GM18517 (cell line): ENCODE data around the gene FAR1.
"Not testable (repeated sequence)": the region's sequence is repeated elsewhere in the genome, so short reads cannot be mapped to it uniquely, and the experiment has no call there.

ENCODE experiments used
- ATAC-seq: cut with Tn5 transposase; IDR thresholded peaks from one replicate; pipeline ENCODE4 v1.9.1; 2021; ENCODE audit warnings: mild to moderate bottlenecking, moderate library complexity; ENCODE audit not compliant: unreplicated experiment

Gene FAR1

DNA sequence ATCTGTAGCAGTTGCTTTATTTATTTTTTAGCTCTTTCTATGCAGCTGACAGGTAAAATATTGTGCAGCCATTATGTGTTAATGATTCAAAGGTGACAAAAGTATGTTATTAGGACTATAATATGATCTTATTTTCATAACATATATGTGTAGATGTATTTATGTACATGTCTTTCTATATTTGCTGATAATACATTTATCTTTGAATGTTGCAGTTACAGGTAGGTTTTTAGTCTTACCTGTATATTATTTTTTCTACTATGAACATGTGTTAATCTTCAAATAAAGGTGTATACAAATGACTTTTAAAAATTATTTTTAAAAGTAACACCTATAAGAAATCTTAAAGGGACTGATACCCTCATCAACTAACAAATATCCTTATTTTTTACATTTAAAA, 33.6 kb downstream of the FAR1 start:
- no peak for ATAC-seq

DNA sequence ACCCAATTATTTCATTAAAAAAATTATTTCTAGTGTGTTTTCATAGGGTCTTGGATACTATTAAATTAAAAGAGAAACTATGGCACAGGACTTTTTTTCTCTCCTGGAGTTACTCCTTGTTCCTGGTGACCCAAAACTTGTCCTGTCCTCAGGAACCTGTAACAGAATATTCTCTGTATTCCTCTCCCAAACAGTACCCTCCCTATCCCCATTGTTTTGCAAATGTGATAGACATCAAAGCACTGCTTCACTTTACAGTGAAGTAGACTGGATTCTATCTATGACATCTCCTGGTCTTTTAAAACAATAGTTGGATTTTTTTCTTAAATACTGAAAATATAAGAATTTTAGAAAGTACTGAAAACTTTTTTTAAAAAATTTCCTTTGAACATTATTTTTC, 37.2 kb downstream of the FAR1 start:
- no peak for ATAC-seq

DNA sequence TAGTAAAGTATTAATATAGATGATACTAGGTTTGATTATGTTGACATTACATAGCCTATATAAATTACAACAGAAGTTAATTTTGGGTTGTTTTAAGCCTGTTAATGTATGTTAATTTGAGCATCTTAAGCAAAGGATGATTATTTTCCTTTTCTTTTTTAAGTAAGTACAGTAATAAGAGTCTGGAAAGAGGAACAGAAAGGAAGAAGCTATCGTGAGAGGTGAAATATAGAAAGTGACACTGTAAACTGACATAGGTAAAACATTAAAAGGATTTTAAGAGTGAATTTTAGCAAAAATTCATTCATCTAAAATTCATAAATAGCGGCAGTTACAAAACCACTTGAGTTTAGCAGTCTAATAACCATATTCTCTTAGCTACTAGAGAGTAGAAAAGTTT, 45.5 kb downstream of the FAR1 start:
- no peak for ATAC-seq

DNA sequence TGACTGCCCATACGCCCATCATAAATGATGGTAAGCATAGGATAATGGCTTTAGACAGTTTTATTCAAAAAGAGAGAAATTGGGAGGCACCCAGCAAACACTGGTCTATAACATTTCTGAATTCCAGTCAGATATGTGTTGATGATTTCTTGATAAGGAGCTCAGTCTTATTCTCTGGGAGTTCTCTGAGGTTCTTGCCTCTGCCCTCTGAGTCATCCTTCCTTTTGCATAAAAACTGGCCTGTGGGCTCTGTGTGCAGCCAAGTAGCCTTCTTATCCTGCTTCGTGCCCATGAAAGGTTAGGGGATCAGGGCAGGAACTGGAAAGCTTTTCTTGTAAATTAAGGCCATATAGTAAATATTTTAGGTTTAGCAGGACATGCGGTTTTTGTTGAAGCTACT, 48.9 kb downstream of the FAR1 start:
- no peak for ATAC-seq

DNA sequence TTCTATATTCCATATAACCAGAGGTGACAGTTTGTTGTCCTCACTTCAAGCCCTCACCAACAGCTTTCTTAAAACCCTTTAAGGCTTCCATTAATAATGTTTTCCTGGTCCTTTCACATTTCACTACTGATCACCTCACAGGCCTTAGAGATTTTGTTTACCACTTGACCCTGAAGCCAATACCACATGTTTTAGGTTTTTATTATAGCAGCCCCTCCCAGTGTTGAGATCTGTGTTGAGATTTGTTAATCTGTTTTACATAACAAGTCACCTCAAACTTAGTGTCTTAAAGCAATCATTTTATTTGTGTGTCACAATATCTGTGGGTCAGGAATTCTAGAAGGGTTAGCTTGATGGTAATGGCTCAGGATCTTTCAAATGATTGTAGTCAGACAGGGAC, 49.9 kb downstream of the FAR1 start:
- no peak for ATAC-seq

DNA sequence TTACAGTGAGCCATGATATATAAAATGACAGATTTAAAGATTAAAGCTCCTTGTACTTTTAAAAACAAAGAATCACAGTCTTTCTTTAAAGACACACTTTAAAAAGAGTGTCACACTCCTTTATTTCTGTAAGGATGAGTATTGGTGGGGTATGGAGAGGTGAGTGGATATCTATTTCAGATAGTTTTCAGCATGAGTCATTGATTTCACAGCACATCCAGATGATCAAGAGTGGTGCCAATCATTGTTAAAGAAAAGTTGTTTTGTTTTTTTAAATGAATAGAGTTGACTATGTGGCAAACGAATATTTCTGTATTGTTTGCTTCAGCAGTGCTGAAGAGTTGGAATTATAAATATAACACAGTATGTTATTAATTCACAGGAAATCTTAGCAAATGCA, 52.5 kb downstream of the FAR1 start:
- no peak for ATAC-seq

DNA sequence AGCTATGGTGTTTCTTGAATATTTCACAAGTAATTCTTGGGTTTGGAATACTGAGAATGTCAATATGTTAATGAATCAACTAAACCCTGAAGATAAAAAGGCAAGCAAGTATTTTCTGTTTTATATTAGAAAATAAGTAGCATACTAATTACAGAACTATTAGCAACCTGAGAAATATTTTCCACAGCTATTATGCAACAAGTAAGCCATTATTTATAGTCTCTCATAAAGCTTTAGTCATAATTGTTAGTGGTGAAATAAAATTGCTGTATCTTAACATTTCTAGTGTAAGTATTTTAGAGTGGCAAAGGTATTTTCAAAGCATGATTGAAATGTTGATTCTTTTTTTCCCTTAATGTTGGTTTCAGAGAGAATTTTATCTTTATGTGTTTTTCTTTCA, 53.3 kb downstream of the FAR1 start:
- ATAC-seq, result no peak

DNA sequence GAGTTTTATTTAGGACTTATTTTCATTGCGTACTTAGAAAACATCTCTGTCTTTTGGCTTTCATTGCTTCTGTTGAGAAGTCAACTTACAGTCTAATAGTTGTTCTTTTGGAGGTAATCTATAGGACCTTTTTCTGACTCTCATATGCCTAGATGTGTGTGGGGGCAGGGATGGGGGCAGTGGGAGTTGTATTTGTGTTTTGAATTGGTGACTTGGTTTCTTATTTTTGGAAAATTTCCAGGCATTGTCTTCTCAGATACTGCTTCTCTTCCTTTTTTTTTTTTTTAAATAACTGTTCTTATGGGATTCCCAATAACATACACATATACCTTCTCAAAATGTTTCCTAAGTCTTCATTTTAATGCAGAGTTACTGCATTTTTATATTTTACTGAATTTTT, 58.0 kb downstream of the FAR1 start:
- no peak for ATAC-seq

DNA sequence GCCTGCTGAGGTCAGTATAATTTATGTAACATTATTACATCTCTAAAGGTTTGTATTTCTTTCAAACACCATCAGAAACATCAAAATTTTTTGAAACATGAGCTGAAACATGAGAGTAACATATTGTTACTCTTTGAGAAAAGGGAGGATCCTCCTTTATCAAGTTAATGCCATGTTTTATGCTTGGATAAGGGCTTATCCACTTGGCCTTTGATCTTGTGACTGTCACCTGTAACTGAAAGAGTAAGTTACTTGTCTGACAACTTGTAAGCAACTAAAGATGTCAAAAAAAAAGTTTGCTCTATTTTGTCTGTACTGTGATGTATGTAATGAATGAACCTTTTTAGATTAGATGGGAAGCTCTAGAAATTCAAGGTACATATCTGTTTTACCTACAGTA, 59.6 kb downstream of the FAR1 start:
- no peak for ATAC-seq

DNA sequence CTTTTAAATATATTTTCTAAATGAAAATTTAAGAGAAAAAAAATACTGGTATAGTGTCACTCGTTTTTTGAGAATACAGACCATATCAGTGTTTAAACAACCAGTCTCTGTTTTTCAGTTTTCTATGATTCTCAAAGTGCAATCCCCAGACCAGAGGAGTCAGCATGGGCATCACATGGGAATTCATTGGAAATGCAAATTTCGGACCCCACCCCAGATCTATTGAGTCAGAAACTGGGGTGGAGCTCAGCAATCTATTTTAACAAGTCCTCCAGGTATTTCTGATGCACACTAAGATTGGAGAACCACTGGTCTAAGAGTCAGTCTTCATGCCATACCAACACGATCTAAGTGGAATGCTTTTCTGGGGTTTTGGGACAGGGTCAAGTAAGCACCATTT, 66.1 kb downstream of the FAR1 start:
- ATAC-seq, result no peak

DNA sequence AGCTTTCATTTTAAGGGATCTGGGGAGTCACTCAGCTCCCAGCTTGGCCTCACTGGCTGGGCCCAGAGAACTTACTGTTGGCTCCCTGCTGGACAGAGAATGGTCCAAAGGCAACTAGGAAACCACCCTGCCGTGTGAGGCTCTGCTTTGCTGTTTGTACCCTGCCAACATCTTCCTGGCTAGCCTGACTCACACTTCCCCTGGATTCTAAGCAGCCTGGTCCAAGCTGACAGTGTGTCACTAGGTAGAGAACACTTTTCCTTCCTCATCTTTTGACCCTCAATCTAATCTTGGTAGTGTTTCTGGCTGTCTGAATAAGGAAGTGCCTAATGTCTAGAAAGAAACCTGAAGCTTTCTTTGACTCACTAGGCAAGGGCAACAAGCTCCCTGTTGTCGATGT, 76.7 kb downstream of the FAR1 start:
- ATAC-seq, result no peak

DNA sequence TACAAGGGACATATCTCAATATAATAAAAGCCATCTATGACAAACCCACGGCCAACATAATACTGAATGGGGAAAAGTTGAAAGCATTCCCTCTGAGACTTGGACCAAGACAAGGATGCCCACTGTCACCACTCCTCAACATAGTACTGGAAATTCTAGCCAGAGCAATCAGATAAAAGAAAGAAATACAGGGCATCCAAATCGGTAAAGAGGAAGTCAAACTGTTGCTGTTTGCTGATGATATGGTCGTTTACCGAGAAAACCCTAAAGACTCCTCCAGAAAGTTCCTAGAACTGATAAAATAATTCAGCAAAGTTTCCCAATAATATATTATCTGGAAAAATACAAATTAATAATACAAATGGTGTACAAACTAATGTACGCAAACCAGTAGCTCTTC, 84.8 kb downstream of the FAR1 start:
- ATAC-seq, result not testable (repeated sequence)

DNA sequence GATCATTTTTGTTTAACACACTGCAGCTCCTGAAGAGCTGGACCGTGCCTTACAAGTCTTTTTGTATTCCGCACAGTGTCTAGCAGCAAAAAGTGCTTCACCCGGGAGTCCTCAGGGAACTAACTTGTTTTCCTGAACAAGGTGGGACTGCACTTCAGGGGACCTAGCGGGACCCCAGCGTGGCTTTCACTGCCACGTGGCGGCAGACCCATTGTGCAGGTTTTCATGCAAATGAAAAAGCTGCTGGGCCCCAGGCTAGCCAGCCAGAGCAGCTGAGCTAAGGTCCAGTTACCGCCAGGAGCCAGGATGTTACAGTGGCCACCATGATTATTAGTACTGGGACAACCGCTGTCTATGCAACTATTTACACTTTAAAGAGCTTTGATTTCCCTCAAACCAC, 90.6 kb downstream of the FAR1 start:
- ATAC-seq, result no peak

DNA sequence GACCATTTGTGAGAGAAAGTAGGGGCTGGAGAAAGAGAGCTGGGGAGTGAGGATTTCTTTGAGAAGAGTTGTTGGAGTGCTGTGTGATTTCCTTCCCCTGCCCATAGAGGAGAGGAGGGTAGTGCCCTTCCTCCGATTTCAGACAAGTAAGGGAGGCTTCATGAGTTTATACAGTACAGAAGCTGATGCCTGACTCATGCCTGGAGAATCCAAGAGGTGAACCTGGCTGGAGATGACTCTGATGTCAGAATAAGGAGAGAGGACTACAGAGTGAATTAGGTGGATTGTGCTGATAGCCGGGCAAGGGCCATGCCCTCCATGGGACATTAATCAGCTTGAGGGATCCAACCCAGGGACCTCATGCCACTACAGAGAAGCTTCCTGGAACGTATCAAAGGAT, 91.6 kb downstream of the FAR1 start:
- ATAC-seq, result no peak

DNA sequence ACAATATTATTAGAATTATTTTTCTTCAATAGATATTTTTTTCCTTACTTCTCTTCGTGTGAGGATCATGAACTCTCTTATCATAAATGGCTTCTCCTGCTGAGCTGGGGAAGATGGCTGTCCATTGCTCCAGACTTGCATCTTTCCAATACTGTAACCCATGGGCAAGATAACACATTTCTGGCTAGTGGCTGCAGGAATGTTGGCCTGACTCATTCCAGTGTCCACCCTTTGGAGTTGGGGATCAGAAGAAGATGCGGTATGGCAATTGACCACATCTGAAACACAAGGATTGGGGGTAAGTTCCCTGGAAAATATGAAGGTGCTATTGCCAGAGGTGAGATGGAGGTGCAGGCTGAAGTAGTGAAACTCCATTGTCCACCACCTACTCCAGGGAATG, 92.8 kb downstream of the FAR1 start:
- no peak for ATAC-seq

DNA sequence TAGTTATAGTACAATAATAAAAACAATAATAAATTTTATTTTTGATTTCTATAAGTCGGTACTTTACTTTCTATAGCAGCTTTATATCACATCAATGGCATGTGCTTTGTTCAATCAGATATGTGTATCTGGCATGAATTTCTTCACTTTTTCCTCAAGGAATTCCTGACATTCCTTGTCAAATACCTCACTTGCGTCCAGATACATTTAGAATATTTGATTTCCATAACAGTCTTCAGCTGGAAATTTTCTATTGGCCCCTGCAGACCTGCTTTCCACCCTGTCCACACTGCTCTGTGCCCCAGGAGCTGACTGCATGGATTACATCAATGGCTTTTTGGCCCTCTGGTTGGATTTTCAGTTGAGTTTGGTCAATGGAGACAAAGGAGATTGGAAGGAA, 93.2 kb downstream of the FAR1 start:
- no peak for ATAC-seq

DNA sequence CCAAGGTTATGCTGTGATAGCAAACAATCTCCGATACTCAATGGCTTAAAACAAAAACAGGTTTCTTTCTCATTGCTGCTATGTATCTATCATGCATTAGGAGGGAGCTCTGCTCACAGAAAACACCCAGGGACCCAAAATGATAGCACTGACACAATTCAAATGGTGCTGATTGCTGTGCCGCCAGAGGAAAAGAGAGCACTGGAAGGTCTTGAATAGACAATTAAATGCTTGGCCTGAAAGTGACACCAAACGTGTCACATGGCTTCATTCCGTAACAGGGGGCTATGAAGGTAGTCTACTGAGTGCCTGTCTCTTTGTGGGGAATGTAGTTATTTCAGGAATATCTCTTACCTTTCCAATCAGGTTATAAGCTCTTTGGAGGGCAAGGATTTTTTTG, 94.2 kb downstream of the FAR1 start:
- no peak for ATAC-seq

DNA sequence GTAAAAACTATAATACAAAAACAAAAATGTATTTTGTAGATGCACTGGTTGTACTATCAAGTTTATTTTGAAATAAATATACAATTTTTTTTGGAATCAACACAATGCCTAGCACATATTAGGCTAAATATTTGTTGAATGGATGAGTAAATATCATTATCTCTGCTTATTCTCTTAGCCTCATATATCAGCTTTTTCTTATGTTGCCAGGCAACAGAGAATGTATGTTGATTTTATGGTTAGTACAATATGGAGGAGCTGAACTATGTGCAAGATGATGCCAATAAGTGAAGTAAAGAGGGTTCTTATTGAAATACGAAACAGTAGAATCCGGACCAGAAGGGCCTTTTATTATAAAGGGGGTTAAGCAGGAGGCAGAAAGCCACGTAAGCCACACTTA, 94.9 kb downstream of the FAR1 start:
- no peak for ATAC-seq

DNA sequence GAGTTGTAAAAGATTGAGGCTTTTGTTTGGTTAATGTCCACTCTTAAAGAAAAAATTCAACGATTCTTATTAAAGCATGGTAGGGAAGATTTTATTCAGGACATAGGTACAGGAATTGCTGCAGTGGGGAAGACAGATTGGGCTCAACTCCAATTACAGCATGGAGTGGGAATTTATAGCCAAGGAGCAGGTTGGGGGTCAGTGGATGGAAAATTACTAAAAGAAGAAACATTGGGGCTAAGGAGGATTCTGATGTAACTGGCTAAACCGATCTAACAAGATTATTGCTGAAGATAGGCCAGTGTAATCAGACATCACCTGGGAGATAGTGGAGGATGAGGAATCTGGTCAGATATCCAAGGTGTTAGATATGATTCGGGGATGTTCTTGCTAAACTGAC, 97.4 kb downstream of the FAR1 start:
- ATAC-seq, result no peak

DNA sequence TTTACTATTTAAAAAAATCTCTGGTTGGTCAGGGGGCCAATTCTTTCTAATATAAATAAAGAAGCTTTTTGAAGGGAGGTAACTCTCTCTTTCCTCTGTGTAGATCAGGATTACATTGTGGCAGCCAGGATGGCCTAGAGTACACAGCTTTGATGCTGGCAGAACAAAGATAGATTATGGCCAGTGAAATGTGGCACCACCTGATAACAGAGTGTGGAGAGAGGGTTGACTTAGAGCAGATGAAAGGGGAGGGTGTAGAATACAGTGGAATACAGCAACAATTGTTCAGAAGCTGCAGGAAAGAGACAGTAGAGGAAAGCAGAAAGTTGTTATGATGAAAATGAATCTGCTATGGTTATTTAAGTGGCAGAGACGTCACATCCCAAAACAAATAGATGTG, 99.0 kb downstream of the FAR1 start:
- ATAC-seq, result no peak

DNA sequence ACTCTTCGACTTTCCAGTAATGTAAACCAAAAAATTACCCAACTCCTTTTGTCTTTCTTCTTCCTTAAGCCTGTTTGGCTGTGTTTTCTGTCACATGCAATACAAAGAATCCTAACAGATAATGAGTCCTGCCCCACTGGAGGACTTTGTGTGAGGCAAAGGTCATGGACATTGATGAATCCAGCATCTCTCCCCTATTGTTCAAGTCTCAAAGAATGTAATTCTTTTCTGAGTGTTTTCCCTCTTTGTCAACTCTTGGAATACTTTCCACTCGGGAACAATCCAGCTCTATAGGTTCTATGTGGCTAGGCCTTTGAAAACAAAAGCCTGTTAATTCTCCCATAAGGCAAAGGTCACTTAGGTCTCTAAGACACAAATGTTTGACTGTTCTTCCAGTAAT, 100.7 kb downstream of the FAR1 start:
- ATAC-seq, result no peak

DNA sequence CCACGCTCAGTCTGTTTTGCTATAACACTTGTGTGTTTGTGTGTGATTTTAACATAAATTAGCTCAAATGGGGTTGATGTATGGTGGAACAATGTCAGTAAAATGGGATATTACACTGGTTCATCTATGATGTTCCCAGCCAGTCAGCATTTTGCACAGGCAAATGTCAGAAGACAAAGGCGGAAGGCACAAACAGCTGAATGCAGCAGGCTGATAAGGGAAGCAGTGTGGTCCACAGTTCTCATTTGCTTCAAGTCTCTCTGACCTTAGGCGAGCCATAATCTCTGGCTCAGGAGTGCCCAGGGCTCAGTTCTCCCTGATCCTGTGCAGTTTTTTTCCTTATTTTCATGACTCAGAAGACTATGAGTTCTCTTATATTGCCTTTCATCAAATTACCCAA, 102.7 kb downstream of the FAR1 start:
- ATAC-seq, result no peak

DNA sequence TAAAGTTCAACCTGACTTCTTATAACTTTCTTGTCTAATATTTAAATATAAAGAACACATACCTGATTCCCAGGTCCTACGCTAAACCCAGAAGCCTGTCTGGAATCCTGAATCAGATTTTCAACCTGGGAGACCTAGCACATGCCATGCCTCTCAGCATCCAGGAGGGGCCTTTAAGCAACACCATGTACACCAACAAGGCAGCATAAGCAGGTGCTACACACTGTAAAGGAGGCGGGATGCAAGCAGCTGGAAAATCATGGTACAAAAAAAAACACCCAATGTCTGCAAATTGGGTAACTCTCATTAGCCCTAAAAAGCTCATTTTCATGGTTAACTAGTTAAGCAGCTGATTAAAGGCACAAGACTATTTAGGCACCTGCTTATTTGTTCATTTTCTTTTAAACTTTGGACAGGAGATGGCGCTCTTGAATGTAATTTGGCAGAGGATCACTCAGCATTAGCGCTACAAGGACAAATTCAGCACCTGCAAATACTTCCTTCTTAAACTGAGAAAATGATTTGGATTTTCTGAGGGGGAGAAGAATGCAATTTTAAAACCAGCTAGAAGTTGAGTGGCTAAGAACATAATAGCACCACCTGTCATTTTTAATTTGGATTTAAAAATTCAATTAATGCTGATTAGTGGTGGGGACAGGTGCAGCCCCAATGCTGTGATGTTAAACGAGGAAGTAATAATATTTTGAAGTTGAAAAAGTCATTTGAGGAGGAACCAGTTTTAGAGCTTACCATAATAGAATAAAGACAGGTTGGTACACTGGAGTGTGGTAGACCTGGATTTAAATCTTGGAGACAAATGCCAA, 104.0 kb downstream of the FAR1 start:
- ATAC-seq, result peak; percentile 65
